H9 (cell line): Measurements from ENCODE around the gene ABCA1. TPM values are rescaled to one million over a fixed set of nuclear protein-coding genes. Genes with fewer than 3 reads are reported as not detected.

Experiments
- DNase-seq: peaks from one replicate; pipeline ENCODE4 v3.0.0-alpha.2; 2017
- H2AFZ ChIP-seq: one replicate; pipeline ENCODE4 v1.6.1; 2013; ENCODE audit warnings: mild to moderate bottlenecking, low read length, control low read depth, moderate library complexity
- H2AK5ac ChIP-seq: 2 replicates; pipeline ENCODE4 v1.6.1; 2013; ENCODE audit warnings: low read length, control low read depth, mixed read lengths; ENCODE audit not compliant: insufficient read length
- H2BK120ac ChIP-seq: one replicate; pipeline ENCODE4 v1.6.1; 2013; ENCODE audit warnings: low read depth, mild to moderate bottlenecking, low read length, control low read depth, inconsistent platforms; ENCODE audit not compliant: poor library complexity, severe bottlenecking
- H2BK12ac ChIP-seq: 2 replicates; pipeline ENCODE4 v1.6.1; 2013; ENCODE audit warnings: low read length, control low read depth, mixed read lengths, low read depth; ENCODE audit not compliant: insufficient read length
- H2BK15ac ChIP-seq: 2 replicates; pipeline ENCODE4 v1.6.1; 2013; ENCODE audit warnings: low read depth, low read length, control low read depth
- H2BK20ac ChIP-seq: one replicate; pipeline ENCODE4 v1.6.1; 2013; ENCODE audit warnings: low read depth, mild to moderate bottlenecking, low read length, control low read depth, inconsistent platforms; ENCODE audit not compliant: poor library complexity, severe bottlenecking
- H2BK5ac ChIP-seq: 2 replicates; pipeline ENCODE4 v1.6.1; 2013; ENCODE audit warnings: low read length, control low read depth, mixed read lengths; ENCODE audit not compliant: insufficient read length
- H3K14ac ChIP-seq: 2 replicates; pipeline ENCODE4 v1.6.1; 2013; ENCODE audit warnings: low read length, control low read depth; ENCODE audit not compliant: insufficient read depth
- H3K18ac ChIP-seq: 2 replicates; pipeline ENCODE4 v1.6.1; 2013; ENCODE audit warnings: low read depth, mild to moderate bottlenecking, mixed read lengths, low read length, control low read depth; ENCODE audit not compliant: insufficient read length
- H3K23ac ChIP-seq: 2 replicates; pipeline ENCODE4 v1.6.1; 2013; ENCODE audit warnings: low read length, control low read depth, mixed read lengths, low read depth; ENCODE audit not compliant: insufficient read length
- H3K23me2 ChIP-seq: 2 replicates; pipeline ENCODE4 v1.6.1; 2013; ENCODE audit warnings: low read depth, mild to moderate bottlenecking, mixed read lengths, low read length, control low read depth; ENCODE audit not compliant: insufficient read length, poor library complexity, severe bottlenecking
- H3K27ac ChIP-seq: 2 replicates; pipeline ENCODE4 v1.5.1; 2013; ENCODE audit warnings: low read length, control low read depth, mixed read lengths, low read depth; ENCODE audit not compliant: insufficient read length
- H3K27me3 ChIP-seq: 2 replicates; pipeline ENCODE4 v1.6.1; 2013; ENCODE audit warnings: low read length, control low read depth, inconsistent platforms; ENCODE audit not compliant: insufficient read depth
- H3K4ac ChIP-seq: 2 replicates; pipeline ENCODE4 v1.6.1; 2013; ENCODE audit warnings: low read depth, mild to moderate bottlenecking, control low read depth, inconsistent platforms, low read length, moderate library complexity
- H3K4me1 ChIP-seq: 2 replicates; pipeline ENCODE4 v1.6.1; 2013; ENCODE audit warnings: low read length, control low read depth, inconsistent platforms; ENCODE audit not compliant: insufficient read depth
- H3K4me2 ChIP-seq: 2 replicates; pipeline ENCODE4 v1.6.1; 2013; ENCODE audit warnings: low read length, control low read depth, mixed read lengths; ENCODE audit not compliant: insufficient read length, insufficient read depth
- H3K56ac ChIP-seq: 2 replicates; pipeline ENCODE4 v1.6.1; 2013; ENCODE audit warnings: low read depth, mild to moderate bottlenecking, mixed read lengths, low read length, control low read depth; ENCODE audit not compliant: insufficient read length
- H3K79me1 ChIP-seq: 2 replicates; pipeline ENCODE4 v1.6.1; 2013; ENCODE audit warnings: low read depth, mild to moderate bottlenecking, moderate library complexity, low read length, control low read depth, inconsistent platforms; ENCODE audit not compliant: insufficient read depth, poor library complexity, severe bottlenecking
- H3K79me2 ChIP-seq: 2 replicates; pipeline ENCODE4 v1.6.1; 2013; ENCODE audit warnings: low read length, control low read depth, inconsistent platforms; ENCODE audit not compliant: insufficient read depth
- H3K9ac ChIP-seq: 2 replicates; pipeline ENCODE4 v1.6.1; 2013; ENCODE audit warnings: low read length, control low read depth, mixed read lengths; ENCODE audit not compliant: insufficient read length; ENCODE audit errors: extremely low read depth
- H3K9me3 ChIP-seq: one replicate; pipeline ENCODE4 v1.6.1; 2013; ENCODE audit warnings: low read depth, low read length, inconsistent platforms; ENCODE audit not compliant: control insufficient read depth
- H3T11ph ChIP-seq: one replicate; pipeline ENCODE4 v1.6.1; 2013; ENCODE audit warnings: mild to moderate bottlenecking, low read length, control low read depth, inconsistent platforms
- H4K20me1 ChIP-seq: one replicate; pipeline ENCODE4 v1.6.1; 2013; ENCODE audit not compliant: control insufficient read depth, insufficient read length, insufficient read depth
- H4K5ac ChIP-seq: 2 replicates; pipeline ENCODE4 v1.6.1; 2013; ENCODE audit warnings: low read depth, mild to moderate bottlenecking, mixed read lengths, low read length, control low read depth; ENCODE audit not compliant: insufficient read length
- H4K8ac ChIP-seq: replicated peaks from 2 replicates; pipeline ENCODE4 v1.6.1; 2013; ENCODE audit warnings: low read length, control low read depth, mixed read lengths, low read depth; ENCODE audit not compliant: insufficient read length
- H4K91ac ChIP-seq: 2 replicates; pipeline ENCODE4 v1.6.1; 2013; ENCODE audit warnings: low read depth, mild to moderate bottlenecking, moderate library complexity, mixed read lengths, low read length, control low read depth; ENCODE audit not compliant: insufficient read length
- H3K27ac Mint-ChIP-seq, 3 experiments: 2 replicates in 2 of 3; 3 replicates in 1 of 3; pipeline ENCODE4 v1.8.0; 2020 to 2021; ENCODE audit warnings: mixed read lengths in 3 of 3, mild to moderate bottlenecking in 1 of 3, moderate library complexity in 1 of 3
- H3K27me3 Mint-ChIP-seq: 2 replicates; pipeline ENCODE4 v1.8.0; 2021; ENCODE audit warnings: low read depth, mild to moderate bottlenecking, moderate library complexity, mixed read lengths
- H3K36me3 Mint-ChIP-seq, 3 experiments: 2 replicates in 2 of 3; 3 replicates in 1 of 3; pipeline ENCODE4 v1.8.0; 2020 to 2021; ENCODE audit warnings: low read depth in 3 of 3, mixed read lengths in 3 of 3; ENCODE audit not compliant: insufficient read depth in 1 of 3
- H3K4me1 Mint-ChIP-seq, 2 experiments: 2 replicates each; pipeline ENCODE4 v1.8.0; 2020; ENCODE audit warnings: mixed read lengths in 2 of 2
- H3K4me3 Mint-ChIP-seq, 2 experiments: 2 replicates in 1 of 2; 3 replicates in 1 of 2; pipeline ENCODE4 v1.8.0; 2020 to 2021; ENCODE audit warnings: mild to moderate bottlenecking in 2 of 2, mixed read lengths in 2 of 2, moderate library complexity in 1 of 2
- H3K9me3 Mint-ChIP-seq, 2 experiments: 2 replicates in 1 of 2; 3 replicates in 1 of 2; pipeline ENCODE4 v1.8.0; 2020; ENCODE audit warnings: mild to moderate bottlenecking in 2 of 2, mixed read lengths in 2 of 2, moderate library complexity in 1 of 2
- WGBS: extraction: QIAGEN DNeasy Blood & Tissue Kit; methylation state at CpG from one replicate; pipeline ENCODE4 v1.1.7; 2013; ENCODE audit warnings: missing lambda C conversion rate, low lambda C conversion rate, mixed read lengths; ENCODE audit not compliant: insufficient read length; ENCODE audit errors: extremely low coverage; 5-methylcytosine and 5-hydroxymethylcytosine counted together
- total RNA-seq: library from RNA; stranded (reverse); gene quantifications from 2 replicates; pipeline ENCODE4 v1.2.1, GENCODE V29; 2021
- TF ChIP-seq, protein P1 (sequence below): fragments of 200-600 bp; sonication (generic); conservative IDR thresholded peaks from 3 replicates; pipeline ENCODE4 v1.8.0; 2021; ENCODE audit warnings: antibody characterized with exemption, mild to moderate bottlenecking

The ABCA1 gene
- total RNA-seq, 1 experiment from 2014 or later, result 16.6 TPM

DNA sequence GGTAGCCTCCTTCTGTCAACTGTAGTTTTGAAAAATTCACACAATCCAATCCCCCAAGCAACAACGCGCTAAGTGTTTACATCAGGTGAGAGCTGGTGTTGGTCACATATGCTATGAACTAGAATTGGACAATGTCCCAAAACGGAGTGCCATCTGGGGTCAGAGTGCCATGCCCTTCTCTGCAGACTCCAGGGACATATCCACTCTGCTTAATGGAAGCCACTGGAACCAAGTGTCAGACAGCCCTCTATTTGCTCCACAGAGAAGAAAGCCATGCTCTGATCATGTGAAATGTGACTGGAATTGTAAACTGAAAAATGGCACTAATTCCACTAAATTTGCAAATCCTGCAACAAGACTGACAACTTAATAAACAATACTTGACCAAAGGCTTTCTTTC is 12.2 kb downstream of the ABCA1 start:
- Histone ChIP-seq H3K18ac (no peak overlapping the region), H3K4ac (no peak overlapping the region), H2AK5ac (no peak overlapping the region), H2BK5ac (no peak overlapping the region), H3K4me1 (no peaks in the 10 kb centered on the region), H3K23ac (no peak overlapping the region), H4K8ac (no peak overlapping the region), H3K27me3 (no peaks in the 10 kb centered on the region), H2BK15ac (no peak overlapping the region), H2BK20ac (no peak overlapping the region), H3K4me2 (no peak overlapping the region), H3K23me2 (no peaks in the 10 kb centered on the region), H4K91ac (no peak overlapping the region), H4K5ac (no peak overlapping the region), H3K14ac (no peak overlapping the region), H4K20me1 (no peaks in the 10 kb centered on the region), H3K9ac (no peak overlapping the region), H3K79me2 (no peaks in the 10 kb centered on the region), H3K56ac (no peak overlapping the region), H3K9me3 (no peaks in the 10 kb centered on the region), H2AFZ (no peak overlapping the region), H2BK120ac (no peak overlapping the region), H3T11ph (no peak overlapping the region), H3K27ac (no peak overlapping the region), H3K79me1 (no peaks in the 10 kb centered on the region), H2BK12ac (no peak overlapping the region)
- Mint-ChIP-seq H3K4me3 (no peak overlapping the region), H3K27me3 (no peaks in the 10 kb centered on the region), H3K4me1 (peaks cover 18 to 25% of the 10 kb centered on the region in 2 experiments), H3K9me3 (no peaks in the 10 kb centered on the region), H3K27ac (no peak overlapping the region), H3K36me3 (no peaks in the 10 kb centered on the region; a peak in 1 of 7 replicates)
- DNase-seq, result no peak
- TF ChIP-seq, protein P1, sequence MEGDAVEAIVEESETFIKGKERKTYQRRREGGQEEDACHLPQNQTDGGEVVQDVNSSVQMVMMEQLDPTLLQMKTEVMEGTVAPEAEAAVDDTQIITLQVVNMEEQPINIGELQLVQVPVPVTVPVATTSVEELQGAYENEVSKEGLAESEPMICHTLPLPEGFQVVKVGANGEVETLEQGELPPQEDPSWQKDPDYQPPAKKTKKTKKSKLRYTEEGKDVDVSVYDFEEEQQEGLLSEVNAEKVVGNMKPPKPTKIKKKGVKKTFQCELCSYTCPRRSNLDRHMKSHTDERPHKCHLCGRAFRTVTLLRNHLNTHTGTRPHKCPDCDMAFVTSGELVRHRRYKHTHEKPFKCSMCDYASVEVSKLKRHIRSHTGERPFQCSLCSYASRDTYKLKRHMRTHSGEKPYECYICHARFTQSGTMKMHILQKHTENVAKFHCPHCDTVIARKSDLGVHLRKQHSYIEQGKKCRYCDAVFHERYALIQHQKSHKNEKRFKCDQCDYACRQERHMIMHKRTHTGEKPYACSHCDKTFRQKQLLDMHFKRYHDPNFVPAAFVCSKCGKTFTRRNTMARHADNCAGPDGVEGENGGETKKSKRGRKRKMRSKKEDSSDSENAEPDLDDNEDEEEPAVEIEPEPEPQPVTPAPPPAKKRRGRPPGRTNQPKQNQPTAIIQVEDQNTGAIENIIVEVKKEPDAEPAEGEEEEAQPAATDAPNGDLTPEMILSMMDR, result no peak
- no CpG with 5 or more reads among the region's 3 CpGs for WGBS
